H9 (cell line): ENCODE measurements around the gene RAB3C. TPM values are rescaled to one million over a fixed set of nuclear protein-coding genes. Genes with fewer than 3 reads are reported as not detected.

ENCODE experiments used
- DNase-seq: peaks from one replicate; pipeline ENCODE4 v3.0.0-alpha.2; 2017
- H2AFZ ChIP-seq: one replicate; pipeline ENCODE4 v1.6.1; 2013; ENCODE audit warnings: mild to moderate bottlenecking, low read length, control low read depth, moderate library complexity
- H2AK5ac ChIP-seq: 2 replicates; pipeline ENCODE4 v1.6.1; 2013; ENCODE audit warnings: low read length, control low read depth, mixed read lengths; ENCODE audit not compliant: insufficient read length
- H2BK120ac ChIP-seq: one replicate; pipeline ENCODE4 v1.6.1; 2013; ENCODE audit warnings: low read depth, mild to moderate bottlenecking, low read length, control low read depth, inconsistent platforms; ENCODE audit not compliant: poor library complexity, severe bottlenecking
- H2BK12ac ChIP-seq: 2 replicates; pipeline ENCODE4 v1.6.1; 2013; ENCODE audit warnings: low read length, control low read depth, mixed read lengths, low read depth; ENCODE audit not compliant: insufficient read length
- H2BK15ac ChIP-seq: 2 replicates; pipeline ENCODE4 v1.6.1; 2013; ENCODE audit warnings: low read depth, low read length, control low read depth
- H2BK20ac ChIP-seq: one replicate; pipeline ENCODE4 v1.6.1; 2013; ENCODE audit warnings: low read depth, mild to moderate bottlenecking, low read length, control low read depth, inconsistent platforms; ENCODE audit not compliant: poor library complexity, severe bottlenecking
- H2BK5ac ChIP-seq: 2 replicates; pipeline ENCODE4 v1.6.1; 2013; ENCODE audit warnings: low read length, control low read depth, mixed read lengths; ENCODE audit not compliant: insufficient read length
- H3K14ac ChIP-seq: 2 replicates; pipeline ENCODE4 v1.6.1; 2013; ENCODE audit warnings: low read length, control low read depth; ENCODE audit not compliant: insufficient read depth
- H3K18ac ChIP-seq: 2 replicates; pipeline ENCODE4 v1.6.1; 2013; ENCODE audit warnings: low read depth, mild to moderate bottlenecking, mixed read lengths, low read length, control low read depth; ENCODE audit not compliant: insufficient read length
- H3K23ac ChIP-seq: 2 replicates; pipeline ENCODE4 v1.6.1; 2013; ENCODE audit warnings: low read length, control low read depth, mixed read lengths, low read depth; ENCODE audit not compliant: insufficient read length
- H3K23me2 ChIP-seq: 2 replicates; pipeline ENCODE4 v1.6.1; 2013; ENCODE audit warnings: low read depth, mild to moderate bottlenecking, mixed read lengths, low read length, control low read depth; ENCODE audit not compliant: insufficient read length, poor library complexity, severe bottlenecking
- H3K27ac ChIP-seq: 2 replicates; pipeline ENCODE4 v1.5.1; 2013; ENCODE audit warnings: low read length, control low read depth, mixed read lengths, low read depth; ENCODE audit not compliant: insufficient read length
- H3K27me3 ChIP-seq: 2 replicates; pipeline ENCODE4 v1.6.1; 2013; ENCODE audit warnings: low read length, control low read depth, inconsistent platforms; ENCODE audit not compliant: insufficient read depth
- H3K4ac ChIP-seq: 2 replicates; pipeline ENCODE4 v1.6.1; 2013; ENCODE audit warnings: low read depth, mild to moderate bottlenecking, control low read depth, inconsistent platforms, low read length, moderate library complexity
- H3K4me1 ChIP-seq: 2 replicates; pipeline ENCODE4 v1.6.1; 2013; ENCODE audit warnings: low read length, control low read depth, inconsistent platforms; ENCODE audit not compliant: insufficient read depth
- H3K4me2 ChIP-seq: 2 replicates; pipeline ENCODE4 v1.6.1; 2013; ENCODE audit warnings: low read length, control low read depth, mixed read lengths; ENCODE audit not compliant: insufficient read length, insufficient read depth
- H3K56ac ChIP-seq: 2 replicates; pipeline ENCODE4 v1.6.1; 2013; ENCODE audit warnings: low read depth, mild to moderate bottlenecking, mixed read lengths, low read length, control low read depth; ENCODE audit not compliant: insufficient read length
- H3K79me1 ChIP-seq: 2 replicates; pipeline ENCODE4 v1.6.1; 2013; ENCODE audit warnings: low read depth, mild to moderate bottlenecking, moderate library complexity, low read length, control low read depth, inconsistent platforms; ENCODE audit not compliant: insufficient read depth, poor library complexity, severe bottlenecking
- H3K79me2 ChIP-seq: 2 replicates; pipeline ENCODE4 v1.6.1; 2013; ENCODE audit warnings: low read length, control low read depth, inconsistent platforms; ENCODE audit not compliant: insufficient read depth
- H3K9ac ChIP-seq: 2 replicates; pipeline ENCODE4 v1.6.1; 2013; ENCODE audit warnings: low read length, control low read depth, mixed read lengths; ENCODE audit not compliant: insufficient read length; ENCODE audit errors: extremely low read depth
- H3K9me3 ChIP-seq: one replicate; pipeline ENCODE4 v1.6.1; 2013; ENCODE audit warnings: low read depth, low read length, inconsistent platforms; ENCODE audit not compliant: control insufficient read depth
- H3T11ph ChIP-seq: one replicate; pipeline ENCODE4 v1.6.1; 2013; ENCODE audit warnings: mild to moderate bottlenecking, low read length, control low read depth, inconsistent platforms
- H4K20me1 ChIP-seq: one replicate; pipeline ENCODE4 v1.6.1; 2013; ENCODE audit not compliant: control insufficient read depth, insufficient read length, insufficient read depth
- H4K5ac ChIP-seq: 2 replicates; pipeline ENCODE4 v1.6.1; 2013; ENCODE audit warnings: low read depth, mild to moderate bottlenecking, mixed read lengths, low read length, control low read depth; ENCODE audit not compliant: insufficient read length
- H4K8ac ChIP-seq: replicated peaks from 2 replicates; pipeline ENCODE4 v1.6.1; 2013; ENCODE audit warnings: low read length, control low read depth, mixed read lengths, low read depth; ENCODE audit not compliant: insufficient read length
- H4K91ac ChIP-seq: 2 replicates; pipeline ENCODE4 v1.6.1; 2013; ENCODE audit warnings: low read depth, mild to moderate bottlenecking, moderate library complexity, mixed read lengths, low read length, control low read depth; ENCODE audit not compliant: insufficient read length
- H3K27ac Mint-ChIP-seq, 3 experiments: 2 replicates in 2 of 3; 3 replicates in 1 of 3; pipeline ENCODE4 v1.8.0; 2020 to 2021; ENCODE audit warnings: mixed read lengths in 3 of 3, mild to moderate bottlenecking in 1 of 3, moderate library complexity in 1 of 3
- H3K27me3 Mint-ChIP-seq: 2 replicates; pipeline ENCODE4 v1.8.0; 2021; ENCODE audit warnings: low read depth, mild to moderate bottlenecking, moderate library complexity, mixed read lengths
- H3K36me3 Mint-ChIP-seq, 3 experiments: 2 replicates in 2 of 3; 3 replicates in 1 of 3; pipeline ENCODE4 v1.8.0; 2020 to 2021; ENCODE audit warnings: low read depth in 3 of 3, mixed read lengths in 3 of 3; ENCODE audit not compliant: insufficient read depth in 1 of 3
- H3K4me1 Mint-ChIP-seq, 2 experiments: 2 replicates each; pipeline ENCODE4 v1.8.0; 2020; ENCODE audit warnings: mixed read lengths in 2 of 2
- H3K4me3 Mint-ChIP-seq, 2 experiments: 2 replicates in 1 of 2; 3 replicates in 1 of 2; pipeline ENCODE4 v1.8.0; 2020 to 2021; ENCODE audit warnings: mild to moderate bottlenecking in 2 of 2, mixed read lengths in 2 of 2, moderate library complexity in 1 of 2
- H3K9me3 Mint-ChIP-seq, 2 experiments: 2 replicates in 1 of 2; 3 replicates in 1 of 2; pipeline ENCODE4 v1.8.0; 2020; ENCODE audit warnings: mild to moderate bottlenecking in 2 of 2, mixed read lengths in 2 of 2, moderate library complexity in 1 of 2
- WGBS: extraction: QIAGEN DNeasy Blood & Tissue Kit; methylation state at CpG from one replicate; pipeline ENCODE4 v1.1.7; 2013; ENCODE audit warnings: missing lambda C conversion rate, low lambda C conversion rate, mixed read lengths; ENCODE audit not compliant: insufficient read length; ENCODE audit errors: extremely low coverage; 5-methylcytosine and 5-hydroxymethylcytosine counted together
- total RNA-seq: library from RNA; stranded (reverse); gene quantifications from 2 replicates; pipeline ENCODE4 v1.2.1, GENCODE V29; 2021
- TF ChIP-seq, protein P1 (sequence below): fragments of 200-600 bp; sonication (generic); conservative IDR thresholded peaks from 3 replicates; pipeline ENCODE4 v1.8.0; 2021; ENCODE audit warnings: antibody characterized with exemption, mild to moderate bottlenecking

The RAB3C gene
- total RNA-seq, 1 experiment from 2014 or later = 16.3 TPM

DNA sequence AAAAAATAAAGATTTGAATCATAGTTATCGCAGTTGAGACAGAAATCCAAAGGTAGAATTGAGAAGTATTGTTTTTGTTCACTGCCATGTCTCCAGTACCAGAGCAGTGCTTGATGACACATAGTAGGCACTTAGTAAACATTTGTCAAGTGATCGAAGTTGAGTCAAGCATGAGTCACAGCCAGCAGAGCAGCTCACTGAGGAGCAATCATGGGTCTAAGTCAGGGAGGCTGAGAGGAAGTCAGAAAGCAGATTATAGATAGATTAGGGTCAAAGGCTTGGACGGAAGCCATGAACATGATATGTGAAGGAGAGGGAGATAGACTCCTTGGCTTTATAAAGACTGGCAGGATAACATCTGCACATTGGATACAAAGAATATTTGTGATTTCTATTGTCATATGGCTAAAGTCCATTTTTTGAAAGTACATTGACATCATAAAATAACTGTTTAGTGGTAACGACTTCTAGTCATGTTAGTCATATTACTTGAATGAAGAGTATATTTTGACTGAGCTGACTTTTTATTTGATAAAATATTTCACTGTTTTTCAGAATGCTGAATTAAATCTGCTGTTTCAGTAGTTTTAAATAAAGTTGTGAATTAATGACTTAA, 168.5 kb downstream of the RAB3C start:
- no peak overlapping the region for H2BK20ac ChIP-seq
- no CpG with 5 or more reads among the region's 4 CpGs for WGBS
- no peaks in the 10 kb centered on the region for H3K27me3 Mint-ChIP-seq
- H2BK120ac ChIP-seq = no peak overlapping the region
- H3K23me2 ChIP-seq = no peaks in the 10 kb centered on the region
- no peak overlapping the region for H3K14ac ChIP-seq
- no peak overlapping the region for H2BK5ac ChIP-seq
- DNase-seq = no peak
- no peak overlapping the region for H3K4ac ChIP-seq
- no peaks in the 10 kb centered on the region for H3K36me3 Mint-ChIP-seq
- H2BK15ac ChIP-seq = no peak overlapping the region
- H3K27ac ChIP-seq = no peak overlapping the region
- H3K56ac ChIP-seq = no peak overlapping the region
- H3K9me3 ChIP-seq = no peaks in the 10 kb centered on the region
- no peak overlapping the region for H4K8ac ChIP-seq
- no peak overlapping the region for H3K4me3 Mint-ChIP-seq
- H3K9ac ChIP-seq = no peak overlapping the region
- no peak overlapping the region for H3K18ac ChIP-seq
- no peak overlapping the region for H4K91ac ChIP-seq
- TF ChIP-seq, protein P1, sequence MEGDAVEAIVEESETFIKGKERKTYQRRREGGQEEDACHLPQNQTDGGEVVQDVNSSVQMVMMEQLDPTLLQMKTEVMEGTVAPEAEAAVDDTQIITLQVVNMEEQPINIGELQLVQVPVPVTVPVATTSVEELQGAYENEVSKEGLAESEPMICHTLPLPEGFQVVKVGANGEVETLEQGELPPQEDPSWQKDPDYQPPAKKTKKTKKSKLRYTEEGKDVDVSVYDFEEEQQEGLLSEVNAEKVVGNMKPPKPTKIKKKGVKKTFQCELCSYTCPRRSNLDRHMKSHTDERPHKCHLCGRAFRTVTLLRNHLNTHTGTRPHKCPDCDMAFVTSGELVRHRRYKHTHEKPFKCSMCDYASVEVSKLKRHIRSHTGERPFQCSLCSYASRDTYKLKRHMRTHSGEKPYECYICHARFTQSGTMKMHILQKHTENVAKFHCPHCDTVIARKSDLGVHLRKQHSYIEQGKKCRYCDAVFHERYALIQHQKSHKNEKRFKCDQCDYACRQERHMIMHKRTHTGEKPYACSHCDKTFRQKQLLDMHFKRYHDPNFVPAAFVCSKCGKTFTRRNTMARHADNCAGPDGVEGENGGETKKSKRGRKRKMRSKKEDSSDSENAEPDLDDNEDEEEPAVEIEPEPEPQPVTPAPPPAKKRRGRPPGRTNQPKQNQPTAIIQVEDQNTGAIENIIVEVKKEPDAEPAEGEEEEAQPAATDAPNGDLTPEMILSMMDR = no peak
- H3T11ph ChIP-seq = no peak overlapping the region
- no peak overlapping the region for H3K27ac Mint-ChIP-seq
- no peaks in the 10 kb centered on the region for H3K27me3 ChIP-seq
- no peak overlapping the region for H3K23ac ChIP-seq
- H2AK5ac ChIP-seq = no peak overlapping the region
- no peaks in the 10 kb centered on the region for H3K79me1 ChIP-seq
- no peak overlapping the region for H3K4me2 ChIP-seq
- peaks cover under 1% of the 10 kb centered on the region in 2 experiments; a peak in 2 of 4 replicates for H3K4me1 Mint-ChIP-seq
- no peak overlapping the region for H2AFZ ChIP-seq
- no peak overlapping the region for H2BK12ac ChIP-seq
- H3K79me2 ChIP-seq = no peaks in the 10 kb centered on the region
- no peaks in the 10 kb centered on the region; the same call in 1 of the 2 replicates for H3K4me1 ChIP-seq
- no peaks in the 10 kb centered on the region for H3K9me3 Mint-ChIP-seq
- H4K20me1 ChIP-seq = no peaks in the 10 kb centered on the region
- H4K5ac ChIP-seq = no peak overlapping the region
